WTC11 (cell line): ENCODE data around the gene FOXL2NB. TPM values are rescaled to one million over a fixed set of nuclear protein-coding genes. Genes with fewer than 3 reads are reported as not detected.

ENCODE experiments used
- ATAC-seq: fragments of 200-7000 bp; cut with Tn5 transposase; 2 replicates; pipeline ENCODE4 v1.10.0; 2021; ENCODE audit warnings: mild to moderate bottlenecking, moderate library complexity
- CTCF ChIA-PET: fragments of 300-600 bp; sonication (Branson Sonifier 250); formaldehyde crosslinking; loops from one replicate; lab custom pipeline; 2021; ENCODE audit warnings: antibody characterized with exemption; lab: Charles Lee
- POLR2A ChIA-PET: fragments of 350-600 bp; sonication (Branson Sonifier 250); formaldehyde crosslinking; loops from one replicate; lab custom pipeline; 2021; ENCODE audit warnings: antibody characterized with exemption; lab: Charles Lee
- DNase-seq: peaks from one replicate; pipeline ENCODE4 v3.0.0; 2021; ENCODE audit warnings: low spot score
- H3K27ac Mint-ChIP-seq: 2 replicates; pipeline ENCODE4 v1.8.0; 2021; ENCODE audit warnings: mixed read lengths
- H3K27me3 Mint-ChIP-seq: 2 replicates; pipeline ENCODE4 v1.8.0; 2021; ENCODE audit warnings: low read depth, mild to moderate bottlenecking, moderate library complexity, mixed read lengths
- H3K36me3 Mint-ChIP-seq: 2 replicates; pipeline ENCODE4 v1.8.0; 2021; ENCODE audit warnings: mixed read lengths
- H3K4me1 Mint-ChIP-seq: 2 replicates; pipeline ENCODE4 v1.8.0; 2022; ENCODE audit warnings: mixed read lengths
- H3K4me3 Mint-ChIP-seq: 2 replicates; pipeline ENCODE4 v1.8.0; 2021; ENCODE audit warnings: mild to moderate bottlenecking, moderate library complexity, mixed read lengths
- H3K9me3 Mint-ChIP-seq: 2 replicates; pipeline ENCODE4 v1.8.0; 2021; ENCODE audit warnings: mixed read lengths
- ATF2 ChIP-seq: sonication (generic); formaldehyde crosslinking; IDR thresholded peaks from 2 replicates; pipeline ENCODE4 v1.8.1; 2022; ENCODE audit warnings: low read depth, missing genetic modification reagents, borderline replicate concordance
- ATF3 ChIP-seq: sonication (generic); formaldehyde crosslinking; conservative IDR thresholded peaks from 2 replicates; pipeline ENCODE4 v1.8.1; 2022; ENCODE audit warnings: mild to moderate bottlenecking, missing genetic modification reagents
- CDX4 ChIP-seq: fragments of 250-450 bp; sonication (Bioruptor Pico); IDR thresholded peaks from 2 replicates; pipeline ENCODE4 v1.9.0; 2021; ENCODE audit warnings: moderate library complexity, mild to moderate bottlenecking, inconsistent platforms, borderline replicate concordance
- CREM ChIP-seq: sonication (generic); formaldehyde crosslinking; IDR thresholded peaks from 2 replicates; pipeline ENCODE4 v1.8.1; 2022; ENCODE audit warnings: mild to moderate bottlenecking, missing genetic modification reagents, moderate library complexity
- ELF4 ChIP-seq: sonication (generic); formaldehyde crosslinking; IDR thresholded peaks from 2 replicates; pipeline ENCODE4 v1.8.1; 2022; ENCODE audit warnings: low read depth, mild to moderate bottlenecking, moderate library complexity, missing genetic modification reagents
- EMX1 ChIP-seq: fragments of 250-450 bp; sonication (Bioruptor Pico); IDR thresholded peaks from 2 replicates; pipeline ENCODE4 v1.8.0; 2021; ENCODE audit warnings: mild to moderate bottlenecking
- ESRRA ChIP-seq: sonication (generic); formaldehyde crosslinking; IDR thresholded peaks from 2 replicates; pipeline ENCODE4 v1.8.1; 2022; ENCODE audit warnings: mild to moderate bottlenecking, missing genetic modification reagents, borderline replicate concordance
- FOXK1 ChIP-seq: sonication (generic); formaldehyde crosslinking; IDR thresholded peaks from 2 replicates; pipeline ENCODE4 v1.8.0; 2022; ENCODE audit warnings: mild to moderate bottlenecking, moderate library complexity, missing genetic modification reagents
- HMGA2 ChIP-seq: fragments of 250-450 bp; sonication (Bioruptor Pico); IDR thresholded peaks from 2 replicates; pipeline ENCODE4 v1.4.0; 2021; ENCODE audit warnings: mild to moderate bottlenecking, moderate library complexity
- IRF1 ChIP-seq: sonication (generic); formaldehyde crosslinking; IDR thresholded peaks from 2 replicates; pipeline ENCODE4 v1.8.0; 2023; ENCODE audit warnings: missing genetic modification reagents
- JUN ChIP-seq: sonication (generic); formaldehyde crosslinking; IDR thresholded peaks from 2 replicates; pipeline ENCODE4 v1.8.0; 2023; ENCODE audit warnings: mild to moderate bottlenecking, missing genetic modification reagents
- NFE2L1 ChIP-seq: sonication (generic); formaldehyde crosslinking; IDR thresholded peaks from 2 replicates; pipeline ENCODE4 v1.8.1; 2023; ENCODE audit warnings: missing genetic modification reagents
- NFYB ChIP-seq: sonication (generic); formaldehyde crosslinking; conservative IDR thresholded peaks from 2 replicates; pipeline ENCODE4 v1.8.0; 2022; ENCODE audit warnings: low read depth, missing genetic modification reagents
- NR3C1 ChIP-seq: sonication (generic); formaldehyde crosslinking; conservative IDR thresholded peaks from 2 replicates; pipeline ENCODE4 v1.8.1; 2023; ENCODE audit warnings: low read depth, mild to moderate bottlenecking, missing genetic modification reagents
- RELA ChIP-seq: sonication (generic); formaldehyde crosslinking; IDR thresholded peaks from 2 replicates; pipeline ENCODE4 v1.8.1; 2022; ENCODE audit warnings: missing genetic modification reagents, mild to moderate bottlenecking, borderline replicate concordance
- SP1 ChIP-seq: sonication (generic); formaldehyde crosslinking; conservative IDR thresholded peaks from 2 replicates; pipeline ENCODE4 v1.8.1; 2022; ENCODE audit warnings: missing genetic modification reagents
- TCF7 ChIP-seq: sonication (generic); formaldehyde crosslinking; IDR thresholded peaks from 2 replicates; pipeline ENCODE4 v1.8.0; 2022; ENCODE audit warnings: mild to moderate bottlenecking, low read depth, missing genetic modification reagents, moderate library complexity
- TEAD4 ChIP-seq: sonication (generic); formaldehyde crosslinking; IDR thresholded peaks from 2 replicates; pipeline ENCODE4 v1.8.0; 2022; ENCODE audit warnings: mild to moderate bottlenecking, missing genetic modification reagents
- USF2 ChIP-seq: sonication (generic); formaldehyde crosslinking; IDR thresholded peaks from 2 replicates; pipeline ENCODE4 v1.8.1; 2023; ENCODE audit warnings: mild to moderate bottlenecking, missing genetic modification reagents, moderate library complexity
- ZMAT4 ChIP-seq: fragments of 250-450 bp; sonication (Bioruptor Pico); IDR thresholded peaks from 2 replicates; pipeline ENCODE4 v1.9.0; 2021; ENCODE audit warnings: mild to moderate bottlenecking
- ZNF219 ChIP-seq: sonication (generic); formaldehyde crosslinking; IDR thresholded peaks from 2 replicates; pipeline ENCODE4 v1.8.0; 2023; ENCODE audit warnings: missing genetic modification reagents, mild to moderate bottlenecking, borderline replicate concordance
- ZNF263 ChIP-seq: sonication (generic); formaldehyde crosslinking; IDR thresholded peaks from 2 replicates; pipeline ENCODE4 v1.8.1; 2022; ENCODE audit warnings: low read depth, mild to moderate bottlenecking, moderate library complexity, missing genetic modification reagents
- ZNF281 ChIP-seq: sonication (generic); formaldehyde crosslinking; IDR thresholded peaks from 2 replicates; pipeline ENCODE4 v1.8.0; 2023; ENCODE audit warnings: mild to moderate bottlenecking, missing genetic modification reagents
- ZNF671 ChIP-seq: fragments of 250-450 bp; sonication (Bioruptor Pico); IDR thresholded peaks from 2 replicates; pipeline ENCODE4 v1.8.0; 2021; ENCODE audit warnings: mild to moderate bottlenecking
- total RNA-seq: library from RNA; stranded (reverse); gene quantifications from 3 replicates; pipeline ENCODE4 v1.2.3, GENCODE V29; 2021

Gene FOXL2NB
- total RNA-seq, 1 experiment from 2014 or later, result 5.1 TPM

- Mint-ChIP-seq H3K27ac (no peak overlapping the region), H3K4me3 (no peak overlapping the region), H3K36me3 (no peaks in the 10 kb centered on the region), H3K27me3 (0 out of 2 replicates have a peak, but pooled peaks cover 8% of the 10 kb centered on the region), H3K9me3 (no peaks in the 10 kb centered on the region), H3K4me1 (no peaks in the 10 kb centered on the region)
- ChIA-PET POLR2A (no interaction called here), CTCF (interaction anchor here (1.2 to 3.3 kb wide), 6 partner anchors 8 to 357 kb away, joined by 4 to 15 read pairs (median 9); no protein-coding TSS in a partner anchor)
- TF ChIP-seq EMX1 (CRISPR knock-in tag) (no peak), HMGA2 (CRISPR knock-in tag) (no peak), ZNF281 (CRISPR knock-in tag) (no peak), ATF3 (no peak), ZNF263 (CRISPR knock-in tag) (no peak), FOXK1 (CRISPR knock-in tag) (no peak), CDX4 (no peak), ATF2 (CRISPR knock-in tag) (no peak), USF2 (no peak)
- ATAC-seq (no peak), DNase-seq (no peak)
These were observed 24.8 kb downstream of the FOXL2NB start for GRCh38 chr3:138971766-138972320.

GRCh38 chr3:138972941-138973340, 25.9 kb downstream of the FOXL2NB start:
- Mint-ChIP-seq H3K27me3 (0 out of 2 replicates have a peak, but pooled peaks cover 8% of the 10 kb centered on the region), H3K9me3 (no peaks in the 10 kb centered on the region), H3K27ac (no peak overlapping the region), H3K4me1 (no peaks in the 10 kb centered on the region), H3K4me3 (no peak overlapping the region), H3K36me3 (no peaks in the 10 kb centered on the region)
- TF ChIP-seq ZNF263 (CRISPR knock-in tag) (no peak), ZNF671 (CRISPR knock-in tag) (no peak), NR3C1 (no peak), ESRRA (CRISPR knock-in tag) (no peak), CREM (CRISPR knock-in tag) (no peak), NFYB (CRISPR knock-in tag) (no peak)
- ATAC-seq, result no peak
- ChIA-PET POLR2A (interaction anchor here (0.6 kb wide), 1 partner anchor 20 kb away, joined by 3 read pairs; no protein-coding TSS in a partner anchor), CTCF (interaction anchor here (0.5 to 3.3 kb wide), 5 partner anchors 12 to 306 kb away, joined by 3 to 15 read pairs (median 4); no protein-coding TSS in a partner anchor)
- no peak for DNase-seq

- Mint-ChIP-seq H3K27me3 (0 out of 2 replicates have a peak, but pooled peaks cover 6% of the 10 kb centered on the region), H3K4me1 (no peaks in the 10 kb centered on the region), H3K27ac (no peak overlapping the region), H3K9me3 (no peaks in the 10 kb centered on the region), H3K4me3 (no peak overlapping the region), H3K36me3 (no peaks in the 10 kb centered on the region)
- no peak for ATAC-seq
- no peak for DNase-seq
- TF ChIP-seq ELF4 (CRISPR knock-in tag) (no peak), IRF1 (CRISPR knock-in tag) (no peak), JUN (no peak), NR3C1 (no peak), ZNF671 (CRISPR knock-in tag) (no peak), TCF7 (CRISPR knock-in tag) (no peak), SP1 (CRISPR knock-in tag) (no peak), ESRRA (CRISPR knock-in tag) (no peak), ZNF219 (CRISPR knock-in tag) (no peak), RELA (CRISPR knock-in tag) (no peak), NFE2L1 (CRISPR knock-in tag) (no peak), ZMAT4 (CRISPR knock-in tag) (no peak), TEAD4 (CRISPR knock-in tag) (no peak)
- CTCF ChIA-PET, result interaction anchor here (1.4 to 1.7 kb wide), 2 partner anchors 13 to 51 kb away, joined by 4 to 6 read pairs; no protein-coding TSS in a partner anchor
- POLR2A ChIA-PET, result no interaction called here
These were observed 27.4 kb downstream of the FOXL2NB start for GRCh38 chr3:138974462-138974861.
